ENCODE measurements around the gene LRRK1. TPM values are rescaled to one million over a fixed set of nuclear protein-coding genes. Genes with fewer than 3 reads are reported as not detected.
A peak's percentile ranks its signal among the peaks of the same experiment; 100 is the strongest.

Gene LRRK1
- total RNA-seq, 1 donor from 2014 or later: 24.9 TPM

DNA sequence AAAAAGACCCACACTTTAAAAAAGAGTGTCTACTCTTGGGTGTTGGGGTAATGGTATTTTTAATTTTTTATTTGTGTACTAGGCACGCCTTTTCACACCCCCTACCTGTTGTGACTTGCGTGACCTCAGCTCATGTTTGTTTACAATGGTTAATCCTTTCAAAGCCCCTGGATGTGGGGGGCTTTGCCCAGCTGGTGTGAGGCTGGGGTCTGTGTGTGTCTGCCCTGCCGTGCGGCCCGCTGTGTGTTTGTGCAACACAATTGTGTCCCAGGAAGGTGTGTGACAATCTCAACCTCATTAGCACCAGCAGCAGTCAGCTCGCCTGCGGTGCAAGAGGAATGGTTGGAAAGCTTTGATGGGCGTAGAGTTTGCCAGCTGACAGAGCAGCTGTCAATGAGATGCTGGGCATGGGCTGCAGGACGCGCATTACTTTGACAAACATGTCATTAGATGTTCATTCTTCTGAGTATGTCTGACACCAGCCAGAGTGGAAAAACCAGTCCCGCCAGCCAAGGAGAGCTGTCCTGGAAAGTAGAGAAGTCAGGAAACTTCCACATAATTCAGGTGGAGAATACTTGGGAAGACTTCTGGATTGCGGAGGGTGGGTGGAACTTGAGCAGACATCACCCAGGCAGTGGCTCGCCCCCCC lies 9.6 kb downstream of the LRRK1 start:
- DNase-seq (ENCODE audit: low spot score) (no peak), ATAC-seq (no peak)
- intact Hi-C loops (cut with DNase I): no loop called here

DNA sequence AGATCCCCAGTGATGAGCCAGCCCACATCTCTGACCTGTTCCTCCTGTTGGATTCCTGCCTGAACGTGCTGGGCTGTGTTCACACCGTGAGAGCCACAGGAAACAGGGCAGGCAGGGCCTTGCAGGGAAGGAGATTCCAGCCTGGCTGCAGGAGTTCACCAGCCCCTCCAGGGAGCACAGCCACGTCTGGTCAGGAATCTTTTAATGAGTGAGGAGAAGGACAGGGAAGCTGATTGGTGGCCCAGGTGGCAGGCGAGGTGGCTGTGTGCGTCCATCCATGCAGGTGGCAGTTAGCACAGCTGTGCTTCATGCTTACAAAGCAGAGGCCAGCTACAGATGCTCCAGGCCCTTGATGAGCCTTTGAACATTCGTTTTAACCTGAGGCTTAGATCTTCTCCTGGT lies 10.5 kb downstream of the LRRK1 start:
- intact Hi-C loops (cut with DNase I): no loop called here
- ATAC-seq: no peak
- DNase-seq (ENCODE audit: low spot score): no peak

DNA sequence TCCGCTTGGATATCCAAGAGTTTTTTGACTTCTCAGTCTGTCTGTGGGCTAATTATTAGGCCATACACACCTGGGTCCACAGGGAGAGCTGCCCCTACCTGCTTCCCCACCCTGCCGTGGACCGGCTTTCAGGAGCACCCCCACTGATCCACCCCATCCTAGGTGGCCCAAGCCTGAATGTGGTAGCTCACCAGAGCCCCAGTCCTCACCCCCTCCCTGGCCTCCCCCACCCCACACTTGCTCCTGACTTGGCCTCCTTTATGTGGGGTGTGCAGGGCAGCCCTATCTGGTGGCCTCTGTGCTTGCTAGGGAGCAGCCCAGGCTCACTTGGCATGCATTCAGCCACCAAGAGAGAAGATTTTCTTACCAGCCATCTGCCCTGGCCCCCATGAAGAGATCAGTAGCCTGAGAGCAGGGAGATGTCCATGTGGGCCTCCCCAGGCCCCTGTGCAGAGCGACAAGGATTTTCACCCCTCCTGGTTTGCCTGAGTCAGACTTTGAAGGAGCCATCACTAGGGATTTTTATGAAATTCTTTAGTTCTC lies 11.2 kb downstream of the LRRK1 start:
- ATAC-seq (no peak), DNase-seq (ENCODE audit: low spot score) (no peak)
- intact Hi-C loops (cut with DNase I): no loop called here

- intact Hi-C loops (cut with DNase I): no loop called here
- no peak for DNase-seq (ENCODE audit: low spot score)
Measured at GRCh38 chr15:100931143-100931890, 12.2 kb downstream of the LRRK1 start.

GRCh38 chr15:100932676-100933348 lies 13.7 kb downstream of the LRRK1 start:
- ATAC-seq (no peak), DNase-seq (ENCODE audit: low spot score) (no peak)
- intact Hi-C loops (cut with DNase I): no loop called here

More at GRCh38 chr15:100931143-100931890, 12.2 kb downstream of the LRRK1 start:
- ATAC-seq: no peak

DNA sequence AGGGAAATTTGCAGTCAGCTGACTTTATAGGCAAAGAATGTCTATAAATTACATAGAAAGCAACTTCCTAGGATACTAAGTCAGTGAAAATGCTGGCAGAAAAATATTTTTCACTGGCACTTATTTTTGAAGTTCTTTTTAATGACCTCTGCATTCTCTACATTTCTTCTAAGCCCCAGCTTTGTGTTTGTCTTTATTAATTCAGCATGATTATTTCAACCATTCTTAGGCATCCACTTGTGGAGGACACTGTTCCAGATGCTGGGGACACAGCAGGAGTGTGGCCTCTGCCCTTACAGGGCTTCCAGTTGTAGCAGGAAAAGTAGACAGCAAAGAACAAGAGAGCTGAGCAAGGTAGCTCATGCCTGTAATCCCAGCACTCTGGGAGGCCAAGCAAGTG lies 15.0 kb downstream of the LRRK1 start:
- intact Hi-C loops (cut with DNase I): no loop called here

GRCh38 chr15:100934726-100935125 lies 15.6 kb downstream of the LRRK1 start:
- DNase-seq (ENCODE audit: low spot score): no peak
- intact Hi-C loops (cut with DNase I): no loop called here
- ATAC-seq: no peak

More for the DNA sequence above, 15.0 kb downstream of the LRRK1 start:
- ATAC-seq (no peak), DNase-seq (ENCODE audit: low spot score) (no peak)

DNA sequence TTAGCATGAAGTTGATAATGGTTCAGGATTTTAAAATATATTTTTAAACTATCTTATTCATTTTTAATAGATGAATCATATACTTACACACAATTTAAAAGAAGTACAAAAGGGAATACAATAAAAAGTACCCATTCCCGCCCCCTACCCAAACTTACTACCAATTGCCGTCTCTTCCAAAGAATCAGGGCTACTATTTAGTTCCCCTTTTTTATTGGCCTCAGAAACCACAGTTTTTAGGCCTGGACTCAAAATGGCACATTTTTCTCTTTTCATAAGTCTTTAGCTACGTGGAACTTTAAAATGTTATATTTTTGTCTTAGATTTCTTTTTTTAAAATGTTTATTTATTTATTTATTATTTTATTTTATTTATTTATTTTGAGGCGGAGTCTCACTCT lies 18.0 kb downstream of the LRRK1 start:
- no peak for DNase-seq (ENCODE audit: low spot score)
- no peak for ATAC-seq
- intact Hi-C loops (cut with DNase I): no loop called here

GRCh38 chr15:100939791-100940190 lies 20.6 kb downstream of the LRRK1 start:
- intact Hi-C loops (cut with DNase I): no loop called here
- DNase-seq (ENCODE audit: low spot score): no peak
- ATAC-seq: no peak

GRCh38 chr15:100940767-100941379 lies 21.7 kb downstream of the LRRK1 start:
- DNase-seq (ENCODE audit: low spot score) (no peak), ATAC-seq (peak; percentile 34)
- intact Hi-C loops (cut with DNase I): no loop called here

DNA sequence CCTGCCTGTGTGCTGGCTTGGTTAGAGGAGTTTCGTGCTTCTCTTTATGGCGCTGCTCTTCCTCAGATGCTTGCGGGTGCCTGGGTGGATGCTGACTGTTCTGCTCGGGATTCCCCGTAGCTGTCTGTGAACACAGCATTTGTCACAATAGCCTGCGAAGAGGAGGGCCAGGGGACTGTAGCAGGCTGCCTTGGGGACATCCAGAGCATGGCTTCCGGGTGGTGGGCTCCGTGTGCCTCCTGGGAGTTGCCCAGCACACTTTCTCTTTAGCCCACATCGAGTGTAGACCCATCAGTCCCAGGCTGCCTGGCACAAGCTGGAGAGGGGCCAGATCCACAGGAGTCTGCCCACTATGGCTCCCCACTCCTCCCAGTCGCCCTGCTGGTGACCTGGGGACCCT lies 22.4 kb downstream of the LRRK1 start:
- DNase-seq (ENCODE audit: low spot score): no peak
- intact Hi-C loops (cut with DNase I): no loop called here
- ATAC-seq: no peak

GRCh38 chr15:100942656-100943425 lies 23.7 kb downstream of the LRRK1 start:
- no peak for ATAC-seq
- intact Hi-C loops (cut with DNase I): no loop called here
- no peak for DNase-seq (ENCODE audit: low spot score)

- intact Hi-C loops (cut with DNase I): no loop called here
- no peak for ATAC-seq
- DNase-seq (ENCODE audit: low spot score): no peak
Measured at GRCh38 chr15:100944244-100944895, 25.2 kb downstream of the LRRK1 start.

- intact Hi-C loops (cut with DNase I): no loop called here
- no peak for ATAC-seq
- no peak for DNase-seq (ENCODE audit: low spot score)
Measured at GRCh38 chr15:100944986-100945385, 25.8 kb downstream of the LRRK1 start.

DNA sequence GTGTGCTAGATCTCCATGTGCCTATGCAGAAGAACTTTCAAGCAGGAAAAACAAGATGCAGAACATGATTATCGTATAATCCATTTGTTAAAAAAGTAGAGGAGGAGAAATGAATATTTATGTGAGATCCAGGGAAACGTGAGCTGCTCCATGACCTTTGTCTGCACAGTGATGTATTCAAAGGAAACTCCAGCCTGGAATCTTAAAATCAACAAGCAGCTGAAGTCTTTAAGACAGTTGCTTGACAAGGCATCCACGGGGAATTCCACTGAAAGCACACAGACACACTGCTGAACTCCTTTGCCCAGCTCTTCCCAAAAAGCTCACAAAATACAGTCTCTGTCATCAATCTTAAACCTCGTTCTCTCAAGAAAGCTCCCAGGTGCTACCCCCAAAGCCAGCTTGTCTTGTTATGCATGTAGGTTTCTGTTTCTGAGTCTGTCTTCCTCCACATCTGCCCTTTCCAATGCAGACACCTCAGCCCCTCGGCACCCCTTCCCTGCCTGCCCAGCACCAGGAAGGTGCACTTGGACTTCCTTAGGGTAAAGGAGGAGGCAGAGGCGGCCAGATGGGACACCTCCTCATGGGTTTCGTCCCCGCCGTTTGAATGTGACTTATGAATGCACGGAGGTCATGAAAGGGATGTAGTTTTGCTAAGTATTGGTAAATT lies 28.7 kb downstream of the LRRK1 start:
- no peak for DNase-seq (ENCODE audit: low spot score)
- intact Hi-C loops (cut with DNase I): no loop called here
- ATAC-seq: no peak

- intact Hi-C loops (cut with DNase I): no loop called here
- no peak for ATAC-seq
Measured at GRCh38 chr15:100948430-100948762, 29.2 kb downstream of the LRRK1 start.

DNA sequence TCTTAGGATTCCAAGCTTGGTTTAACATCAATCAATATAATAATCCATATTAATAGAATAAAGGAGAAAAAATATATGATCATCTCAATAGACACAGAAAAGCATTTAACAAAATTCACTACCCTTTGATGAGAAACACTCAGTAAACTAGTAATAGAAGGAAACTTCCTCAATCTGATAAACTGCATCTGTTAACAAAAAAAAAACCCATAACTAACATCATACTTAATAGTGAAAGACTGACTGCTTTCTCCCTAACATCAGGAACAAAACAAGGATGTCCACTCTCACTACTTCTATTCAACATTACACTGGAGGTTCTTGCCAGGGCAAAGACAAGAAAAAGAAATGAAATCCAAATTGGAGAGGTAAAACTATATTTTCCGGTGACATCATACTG lies 30.5 kb downstream of the LRRK1 start:
- intact Hi-C loops (cut with DNase I): no loop called here
- ATAC-seq: no peak
- no peak for DNase-seq (ENCODE audit: low spot score)

More at GRCh38 chr15:100948430-100948762, 29.2 kb downstream of the LRRK1 start:
- no peak for DNase-seq (ENCODE audit: low spot score)

DNA sequence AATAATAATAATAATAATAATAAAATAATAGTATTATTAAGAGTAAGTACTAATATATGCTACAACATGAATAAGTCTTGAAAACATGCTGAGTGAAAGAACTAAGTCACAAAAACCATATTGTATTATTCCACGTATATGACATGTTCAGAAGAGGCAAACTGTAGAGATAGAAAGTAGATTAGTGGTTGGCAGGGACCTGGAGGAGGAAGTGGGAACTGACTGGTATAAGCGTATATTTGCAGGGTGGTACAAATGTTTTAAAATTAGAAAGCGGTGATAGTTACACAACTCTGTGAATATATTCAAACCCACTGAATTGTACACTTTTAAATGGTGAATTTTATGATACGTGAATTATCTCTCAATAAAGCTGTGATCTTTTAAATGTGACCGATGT lies 32.8 kb downstream of the LRRK1 start:
- ATAC-seq (no peak), DNase-seq (ENCODE audit: low spot score) (no peak)
- intact Hi-C loops (cut with DNase I): no loop called here

All from sciatic nerve (tissue), 2 donors.